Effector CD4-positive, alpha-beta T cell (primary cell): Measurements from ENCODE around the gene TNIP2.
"Not testable (repeated sequence)": the region's sequence is repeated elsewhere in the genome, so short reads cannot be mapped to it uniquely, and the experiment has no call there.

Experiments
- DNase-seq: peaks from one replicate; pipeline ENCODE4 v3.0.0-alpha.2; 2020

TNIP2 gene

DNA sequence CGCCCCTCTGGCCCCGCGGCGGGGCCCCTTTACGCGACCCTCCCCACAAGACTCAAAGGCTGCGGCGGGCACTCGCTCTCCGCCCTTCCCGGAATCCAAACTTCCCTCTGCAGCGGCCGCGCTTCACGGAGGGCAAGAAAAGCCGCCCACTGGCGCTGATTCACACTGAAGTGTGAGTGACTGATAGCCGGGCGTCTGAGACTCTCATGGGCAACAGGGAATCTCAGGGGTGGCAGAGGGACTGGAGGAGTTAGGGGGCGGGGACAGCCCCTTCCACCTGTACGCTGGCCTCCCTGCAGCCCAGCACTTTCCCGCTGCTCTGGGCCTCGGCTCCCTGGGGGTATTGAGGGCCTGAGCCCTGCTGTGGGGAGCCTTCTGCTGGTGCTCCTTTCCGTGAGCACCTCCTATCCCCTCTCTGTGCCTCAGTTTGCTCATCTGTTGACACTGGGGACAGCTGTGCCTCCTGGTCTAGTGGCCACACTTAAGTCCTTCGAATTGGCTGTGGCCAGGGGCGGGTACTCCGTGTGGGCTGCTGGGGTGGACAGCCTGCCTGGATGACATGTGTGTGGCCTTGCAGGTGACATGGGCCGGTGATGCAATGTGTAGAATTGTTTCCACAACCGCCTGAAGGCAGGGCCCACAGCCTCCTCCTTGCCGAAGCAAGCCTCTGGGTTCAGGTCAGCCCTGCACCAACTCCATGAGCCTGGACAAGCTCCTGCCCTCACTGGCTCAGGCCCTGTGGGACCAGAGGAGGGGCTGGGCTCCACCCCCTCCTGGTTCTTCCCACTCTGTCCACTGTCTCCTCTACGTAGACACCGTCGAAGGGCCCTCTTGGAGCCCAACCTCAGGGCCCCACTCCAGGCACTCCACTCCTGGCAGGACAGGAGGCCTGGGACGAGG lies 37.7 kb upstream of the TNIP2 start:
- no peak for DNase-seq

DNA sequence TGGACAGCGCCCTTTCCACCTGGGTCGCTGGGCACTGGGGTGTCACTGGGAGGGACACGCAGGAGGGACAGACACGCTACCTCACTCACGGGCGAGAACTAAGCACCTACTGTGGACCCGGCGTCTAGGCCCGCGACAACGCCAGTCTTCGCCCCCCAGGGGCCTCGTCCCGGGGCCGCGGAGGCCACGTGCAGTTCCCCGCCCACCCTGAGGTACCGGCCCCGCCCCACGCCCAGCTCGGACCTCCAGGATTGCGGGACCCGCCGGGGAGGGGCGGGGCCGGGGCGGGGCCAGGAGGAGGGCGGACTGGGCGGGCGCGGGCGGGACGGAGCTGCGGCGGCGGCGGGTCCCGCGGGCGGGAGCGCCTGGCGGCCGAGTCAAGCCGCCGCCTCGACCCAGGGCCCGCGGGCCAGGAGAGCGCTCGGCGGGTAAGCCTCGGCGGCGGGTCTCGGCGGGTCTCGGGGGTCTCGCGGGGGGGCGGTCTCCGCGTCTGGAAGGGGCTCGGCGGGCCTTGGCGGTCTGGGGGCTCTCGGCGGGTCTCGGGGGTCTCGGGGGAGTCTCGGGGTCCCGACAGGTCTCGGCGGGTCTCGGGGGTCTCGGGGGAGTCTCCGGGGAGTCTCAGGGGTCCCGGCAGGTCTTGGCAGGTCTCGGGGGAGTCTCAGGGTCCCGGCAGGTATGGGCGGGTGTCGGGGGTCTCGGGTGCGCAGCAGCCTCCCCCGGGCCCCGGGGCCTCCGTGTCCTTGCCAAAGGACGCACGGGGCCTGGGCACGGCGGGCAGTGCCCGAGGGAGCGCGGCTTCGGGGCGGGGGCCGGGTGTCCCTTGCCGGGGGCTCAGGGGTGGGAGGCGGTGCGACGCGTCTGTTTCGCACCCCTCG lies 36.8 kb upstream of the TNIP2 start, which contains the start of gene SH3BP2:
TSS of gene SH3BP2 (plus strand) at position 375 of the 875 bp plus-strand sequence. CDS start 27,533 bp downstream, outside the sequence.
- peak; percentile 50 for DNase-seq

DNA sequence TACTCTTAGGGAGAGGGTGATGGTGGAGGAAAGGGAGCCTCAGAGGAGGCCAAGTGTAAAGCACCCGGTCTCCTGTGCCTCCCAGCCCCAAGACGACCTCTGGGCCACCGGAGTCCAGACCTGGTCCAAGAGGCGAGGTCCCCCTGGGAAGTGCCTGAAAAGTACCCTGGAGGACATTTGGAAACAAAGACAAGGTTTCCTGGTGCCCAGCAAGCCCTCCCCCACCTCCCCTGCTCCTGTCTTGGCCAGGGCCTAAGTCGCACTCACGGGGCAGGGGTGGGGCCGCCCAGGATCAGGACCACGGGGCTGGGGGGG lies 36.2 kb upstream of the TNIP2 start:
- DNase-seq, result no peak

DNA sequence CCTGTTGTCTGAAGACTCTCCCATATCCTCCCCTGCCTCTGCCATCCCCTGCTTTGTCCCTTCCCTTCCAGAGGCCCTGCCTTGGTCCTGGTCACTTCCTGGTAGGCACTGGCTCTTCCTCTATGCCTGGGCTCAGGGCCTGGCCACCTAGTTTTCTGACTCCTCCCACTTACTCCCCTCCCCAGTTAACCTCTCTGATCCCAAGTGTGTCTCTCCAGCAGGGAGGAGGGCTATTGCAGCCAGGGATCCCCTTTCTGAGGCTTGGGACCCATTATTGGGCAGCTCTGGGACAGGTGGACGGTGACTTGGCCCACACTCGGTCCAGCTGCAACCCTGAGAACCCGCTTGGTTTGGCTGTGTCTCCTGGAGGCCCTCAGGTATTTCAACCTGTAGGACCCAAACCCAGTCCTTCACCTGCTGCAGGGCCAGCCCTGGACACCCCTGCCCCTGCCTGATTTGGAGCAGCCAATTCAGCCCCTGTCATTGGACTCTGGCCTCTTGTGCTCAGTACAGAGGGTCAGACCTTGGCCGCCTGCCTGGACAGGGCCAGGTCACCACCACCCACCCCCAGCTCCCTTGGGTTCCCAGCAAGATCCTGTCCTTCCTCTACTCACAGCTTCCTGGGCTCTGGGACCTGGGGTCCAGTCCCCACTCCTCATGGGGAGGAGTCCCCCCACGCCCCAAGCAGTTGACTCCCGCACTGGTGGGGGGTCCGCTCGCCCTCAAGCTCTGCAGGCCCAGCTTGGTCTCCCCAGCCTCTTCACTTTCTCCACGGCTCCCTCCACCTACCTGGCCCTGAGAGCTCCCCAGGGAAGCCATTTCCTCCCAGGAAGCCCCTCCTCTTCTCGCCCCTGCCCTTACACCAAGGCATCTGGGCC lies 35.6 kb upstream of the TNIP2 start:
- DNase-seq, result no peak

DNA sequence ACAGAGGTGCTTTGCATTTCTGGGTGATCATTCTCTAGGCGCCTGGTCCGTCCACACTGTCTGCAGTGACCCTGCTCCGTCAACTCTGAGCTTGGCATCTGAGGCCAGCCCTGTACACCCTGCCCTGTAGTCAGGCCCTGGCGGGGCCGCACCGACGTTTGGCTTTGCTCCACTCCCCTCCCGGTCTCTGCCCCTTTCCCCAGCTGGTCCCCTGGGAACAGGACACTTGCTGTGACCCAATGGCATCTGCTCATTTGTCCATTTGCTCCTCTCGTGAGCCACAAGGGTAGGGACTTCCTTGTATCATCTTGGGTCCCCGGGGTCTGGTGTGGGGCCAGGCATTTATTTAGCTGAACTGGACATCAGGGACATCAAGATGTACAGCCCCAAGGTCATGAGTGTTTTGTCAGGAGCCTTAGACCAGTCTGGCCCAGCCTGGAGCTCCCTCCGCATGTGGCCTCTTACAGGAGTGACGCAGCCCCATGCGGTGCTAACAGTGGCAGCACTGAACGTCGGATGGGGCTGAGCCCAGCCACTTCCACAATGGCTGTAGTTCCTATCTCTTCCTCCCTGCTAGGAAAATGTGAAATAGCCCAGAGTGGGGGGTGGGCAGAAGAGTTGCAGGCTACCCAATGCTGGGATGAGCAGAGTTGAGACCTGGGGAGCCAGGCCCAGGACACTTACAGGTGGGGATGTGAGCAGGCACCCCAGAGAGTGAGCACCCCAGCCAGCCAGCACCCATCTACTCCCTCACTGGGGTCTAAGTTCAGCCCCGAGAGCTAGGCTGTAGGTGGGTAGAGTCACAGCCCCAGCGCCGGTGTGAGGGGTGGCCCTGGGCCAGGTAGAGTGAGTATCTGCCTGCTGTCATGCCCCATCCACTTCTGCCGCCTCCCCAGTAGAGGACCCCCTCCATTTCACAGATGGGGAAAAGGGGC lies 34.7 kb upstream of the TNIP2 start:
- no peak for DNase-seq

DNA sequence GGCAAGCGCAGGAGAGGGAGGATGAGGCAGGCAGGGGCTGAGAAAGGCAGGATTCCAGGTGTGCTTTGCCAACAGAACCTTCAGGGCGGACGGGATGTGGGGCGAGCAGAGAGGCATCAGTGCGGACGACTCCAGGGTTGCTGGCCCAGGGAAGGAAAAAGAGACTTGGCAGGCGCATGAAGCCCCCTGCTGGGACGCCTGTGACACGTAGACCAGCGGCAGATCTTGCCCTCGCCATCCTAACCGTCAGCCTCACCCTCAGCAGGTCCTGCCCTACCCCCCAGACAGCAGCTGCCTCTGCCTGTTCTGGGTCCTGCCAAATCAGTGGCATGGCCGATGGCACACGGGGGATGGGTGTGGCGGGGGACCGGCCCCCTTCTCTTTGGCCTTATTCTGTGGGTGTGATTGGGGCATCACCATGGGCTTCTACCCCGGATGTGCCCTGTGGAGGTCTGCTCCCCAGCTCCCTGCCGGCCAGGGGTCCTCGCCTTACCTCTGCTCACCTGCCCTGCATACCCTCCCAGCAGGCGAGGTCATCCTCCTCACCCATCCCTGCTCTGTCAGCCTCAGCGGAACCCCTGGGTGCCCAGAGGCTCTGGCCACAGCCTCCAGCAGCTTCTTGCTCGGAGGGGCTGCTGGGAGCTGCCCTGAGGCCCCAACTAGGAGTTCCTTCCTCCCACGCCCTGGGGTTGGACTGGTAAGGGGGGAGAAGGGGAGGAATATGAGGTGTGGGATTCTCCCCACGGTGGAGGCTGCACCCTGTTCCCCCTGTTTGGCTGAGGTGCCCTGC lies 33.9 kb upstream of the TNIP2 start:
- no peak for DNase-seq

DNA sequence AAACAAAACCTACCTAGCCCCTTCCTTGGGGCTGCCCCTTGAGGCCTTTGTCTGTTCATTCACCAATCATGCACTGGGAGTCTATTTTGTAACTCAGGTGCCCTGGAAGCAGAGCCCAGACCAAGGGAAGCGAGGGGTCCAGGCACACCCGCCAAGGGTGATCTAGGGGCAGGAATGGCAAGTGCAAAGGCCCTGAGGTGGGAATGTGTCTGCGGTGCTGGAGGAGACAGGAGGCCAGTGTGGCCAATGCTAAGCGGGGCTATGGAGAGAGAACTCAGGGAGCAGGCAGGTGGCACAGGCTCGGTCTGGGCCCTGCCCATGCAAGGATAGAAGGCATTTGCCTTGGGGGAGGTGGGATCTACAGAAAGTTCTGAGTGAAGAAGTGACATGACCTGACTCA lies 33.2 kb upstream of the TNIP2 start:
- DNase-seq, result no peak

DNA sequence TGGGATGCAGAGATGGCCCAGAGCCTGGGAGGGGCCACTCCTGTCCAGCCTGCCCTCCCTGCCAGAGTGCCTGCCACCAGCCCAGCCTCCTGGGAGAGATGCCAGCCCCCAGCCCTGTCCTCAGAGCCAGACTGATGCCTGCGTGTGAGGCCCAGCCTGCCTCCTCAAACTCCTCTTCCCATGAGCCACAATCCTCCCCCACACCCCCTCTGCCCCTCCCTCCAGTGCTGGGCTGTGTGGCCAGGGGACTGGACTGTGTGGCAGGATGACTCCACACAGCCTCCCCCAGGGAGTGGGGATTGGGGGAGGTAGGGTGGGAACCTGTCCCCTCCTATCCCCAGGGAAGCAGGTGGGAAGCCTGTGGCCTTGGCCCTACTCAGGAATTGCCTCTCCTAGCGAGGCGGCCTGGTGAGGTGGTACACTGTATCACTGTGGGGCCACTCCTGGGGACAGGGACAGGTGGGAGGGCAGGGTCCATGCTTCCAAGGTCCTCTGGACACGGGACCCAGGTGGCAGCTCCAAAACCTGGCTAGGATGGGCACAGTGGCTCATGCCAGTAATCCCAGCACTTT lies 32.5 kb upstream of the TNIP2 start:
- DNase-seq, result no peak

DNA sequence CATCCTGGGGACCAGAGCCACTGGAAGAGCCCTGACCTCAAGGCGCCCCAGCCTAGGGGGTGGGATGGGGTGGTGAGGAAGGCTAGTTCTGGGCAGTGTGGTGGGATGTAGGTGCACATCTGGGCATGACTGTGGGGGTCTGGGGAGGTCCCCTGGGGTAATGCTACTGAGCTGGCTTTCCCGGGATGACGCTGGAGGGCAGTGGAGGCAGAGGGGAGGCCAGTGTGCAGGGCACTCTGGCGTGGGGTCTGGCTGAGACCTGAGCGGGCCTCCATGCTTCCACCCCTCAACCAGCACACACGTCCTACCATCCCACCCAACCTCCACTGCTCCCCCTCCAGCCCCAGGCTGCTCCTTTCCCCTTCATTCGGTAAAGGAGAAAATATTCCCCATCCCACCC lies 32.0 kb upstream of the TNIP2 start:
- no peak for DNase-seq

DNA sequence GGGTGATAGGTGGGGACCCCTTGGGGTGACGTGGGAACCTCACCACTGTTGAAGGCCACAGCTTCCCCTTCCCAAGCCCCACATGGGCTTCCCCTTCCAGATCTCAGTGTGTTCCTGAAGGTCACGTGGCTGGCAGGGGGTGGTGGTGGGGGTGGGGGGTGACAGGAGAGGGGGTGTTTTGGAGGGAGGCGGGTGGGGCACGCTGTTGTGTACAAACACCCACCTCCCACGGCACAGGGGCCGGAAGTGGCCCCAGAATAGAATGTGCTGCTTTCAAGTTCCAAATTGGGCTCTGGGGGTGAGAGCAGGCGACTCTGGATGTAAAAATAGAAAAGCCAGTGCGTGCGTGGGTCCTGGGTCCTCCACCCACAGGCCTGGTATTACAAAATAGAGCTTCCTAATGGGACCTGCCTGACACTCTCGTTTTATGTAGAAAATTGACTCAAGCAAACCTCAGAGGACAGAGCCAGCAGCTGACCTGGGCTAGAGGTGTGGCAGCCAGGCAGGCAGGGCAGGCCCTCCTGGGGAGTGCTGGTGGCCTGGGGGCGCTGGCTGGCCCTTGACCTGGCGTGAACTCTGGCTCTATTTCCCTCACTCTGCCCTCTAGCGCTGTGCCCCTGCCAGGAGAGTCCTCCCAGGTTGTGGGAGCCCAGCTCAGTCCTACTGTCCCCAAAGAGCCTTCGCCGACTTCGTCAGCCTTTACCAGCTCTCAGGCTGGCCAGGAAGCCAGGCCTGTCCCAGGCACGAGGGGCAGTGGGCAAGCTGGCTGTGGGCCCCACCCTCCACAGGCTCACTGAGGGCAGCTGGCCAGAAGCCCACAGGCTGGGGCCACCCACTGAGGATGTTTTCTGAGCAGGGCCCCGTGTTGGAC lies 31.3 kb upstream of the TNIP2 start:
- DNase-seq, result no peak

DNA sequence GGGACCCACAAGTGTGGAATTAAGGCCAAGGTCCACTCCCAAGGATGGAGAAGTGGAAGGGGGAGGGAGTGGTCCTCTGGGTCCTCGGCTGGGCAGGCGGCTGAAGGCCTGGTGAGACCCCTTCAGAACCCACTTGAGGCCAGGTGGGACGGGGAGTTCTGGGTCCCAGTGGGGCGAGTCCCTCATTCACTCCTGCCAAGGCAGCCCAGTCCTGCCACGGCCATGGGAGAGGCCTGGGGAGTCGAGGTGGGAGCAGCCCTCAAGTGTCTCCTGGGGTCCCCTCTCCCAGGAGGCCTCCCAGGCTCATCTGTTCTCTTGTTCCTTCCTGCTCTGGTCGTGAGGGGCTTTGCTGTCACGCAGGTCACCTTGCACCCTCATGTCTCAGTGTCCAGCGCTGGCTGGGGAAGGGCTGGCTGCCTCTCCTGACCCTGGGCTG lies 30.7 kb upstream of the TNIP2 start:
- DNase-seq, result no peak

DNA sequence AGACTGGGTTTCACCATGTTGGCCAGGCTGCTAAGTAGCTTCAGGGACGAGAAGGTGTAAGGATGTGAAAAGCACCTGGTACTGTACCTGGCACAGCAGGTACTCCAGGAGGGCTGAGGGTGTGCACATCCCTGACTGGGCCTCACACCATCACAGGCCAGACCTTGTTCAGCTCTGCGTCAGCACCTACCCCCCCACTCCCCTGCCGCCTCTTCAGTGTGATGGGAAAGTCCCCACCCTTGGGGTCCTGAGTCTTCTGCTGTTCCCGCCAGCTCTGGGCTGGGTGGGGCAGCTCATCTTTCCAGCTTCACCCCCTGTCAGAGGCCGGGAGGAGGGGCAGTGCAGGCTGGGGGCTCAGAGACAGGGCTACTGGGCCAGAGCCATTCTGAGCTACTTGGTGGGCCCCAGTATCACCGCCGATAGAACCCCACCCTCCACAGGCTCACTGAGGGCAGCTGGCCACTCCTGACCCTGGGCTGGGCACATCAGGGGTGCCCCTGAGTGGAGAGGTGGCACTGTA lies 30.1 kb upstream of the TNIP2 start:
- DNase-seq, result peak; percentile 56

DNA sequence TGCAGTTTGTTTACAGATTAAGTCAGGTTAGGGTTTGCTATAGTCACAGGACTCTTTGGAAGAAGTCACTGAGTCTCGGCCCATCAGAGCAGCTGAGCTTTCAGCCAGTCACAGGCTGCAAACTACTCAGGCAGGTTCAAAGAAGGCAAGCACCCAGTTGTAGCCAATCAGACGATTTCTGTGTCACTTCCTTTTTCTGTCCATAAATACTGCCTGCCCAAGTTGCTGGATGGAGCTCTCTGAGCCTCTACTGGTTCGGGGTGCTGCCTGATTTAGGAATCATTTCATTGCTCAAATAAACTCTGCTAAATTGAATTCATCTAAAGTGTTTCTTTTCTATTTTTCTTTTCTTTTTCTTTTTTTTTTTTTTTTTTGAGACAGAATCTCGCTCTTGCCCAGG lies 29.5 kb upstream of the TNIP2 start:
- DNase-seq, result no peak

DNA sequence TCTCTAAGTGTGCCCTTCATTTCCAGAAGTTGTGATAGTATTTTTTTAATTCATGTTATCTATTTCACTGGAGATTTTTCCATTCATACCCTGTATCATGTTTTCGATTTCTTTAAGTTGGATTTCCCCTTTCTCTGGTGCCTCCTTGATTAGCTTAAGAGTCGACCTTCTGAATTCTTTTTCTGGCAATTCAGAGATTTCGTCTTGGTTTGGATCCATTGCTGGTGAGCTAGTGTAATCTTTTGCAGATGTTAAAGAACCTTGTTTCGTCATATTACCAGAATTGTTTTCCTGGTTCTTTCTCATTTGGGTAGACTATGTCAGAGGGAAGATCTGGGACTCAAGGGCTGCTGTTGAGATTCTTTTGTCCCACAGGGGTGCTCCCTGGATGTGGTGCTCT lies 27.7 kb upstream of the TNIP2 start:
- no peak for DNase-seq

DNA sequence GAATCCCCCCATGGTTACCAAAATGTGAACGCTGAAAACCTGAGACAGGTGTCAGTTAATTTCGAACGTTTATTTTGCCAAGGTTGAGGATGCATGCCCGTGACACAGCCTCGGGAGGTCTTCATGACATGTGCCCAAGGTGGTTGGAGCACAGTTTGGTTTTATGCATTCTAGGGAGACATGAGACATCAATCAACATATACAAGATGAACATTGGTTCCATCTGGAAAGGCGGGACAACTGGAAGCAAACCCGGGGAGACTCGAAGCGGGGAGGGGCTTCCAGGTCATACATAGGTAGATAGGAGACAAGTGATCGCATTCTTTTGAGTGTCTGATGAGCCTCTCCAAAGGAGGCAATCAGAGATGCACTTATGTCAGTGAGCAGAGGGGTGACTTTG lies 25.8 kb upstream of the TNIP2 start:
- no peak for DNase-seq

DNA sequence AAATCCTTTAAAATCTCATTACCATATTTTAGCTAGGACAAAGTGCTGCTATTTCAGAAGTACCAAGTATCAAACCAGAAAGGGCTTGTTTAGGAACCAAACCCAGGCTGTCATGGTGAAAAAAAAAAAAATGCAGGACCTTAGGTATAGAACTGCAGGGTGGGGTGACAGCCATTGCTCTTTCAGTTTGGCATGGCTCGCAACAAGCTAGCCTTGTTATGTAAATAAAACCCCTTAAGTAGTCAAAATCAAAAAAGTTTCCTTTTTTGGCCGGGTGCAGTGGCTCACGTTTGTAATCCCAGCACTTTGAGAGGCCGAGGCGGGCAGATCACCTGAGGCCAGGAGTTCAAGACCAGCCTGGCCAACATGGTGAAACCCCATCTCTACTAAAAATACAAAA lies 24.5 kb upstream of the TNIP2 start:
- DNase-seq, result not testable (repeated sequence)

DNA sequence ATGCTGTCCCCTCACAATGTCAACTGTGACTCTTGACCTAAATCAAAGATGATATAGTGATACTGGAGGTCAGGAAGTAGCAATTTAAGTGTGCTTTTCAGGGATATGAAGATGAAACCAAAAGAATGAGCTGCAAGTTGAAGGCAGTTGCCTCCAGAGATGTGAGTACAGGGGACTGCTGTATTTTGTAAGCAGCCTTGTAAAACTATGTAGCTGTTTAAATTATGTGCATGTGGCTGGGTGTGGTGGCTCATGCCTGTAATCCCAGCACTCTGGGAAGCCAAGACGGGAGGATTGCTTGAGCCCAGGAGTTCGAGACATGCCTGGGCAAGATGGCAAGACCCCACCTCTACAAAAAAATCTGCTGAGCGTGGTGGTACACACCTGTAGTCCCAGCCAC lies 15.1 kb upstream of the TNIP2 start:
- DNase-seq, result no peak

DNA sequence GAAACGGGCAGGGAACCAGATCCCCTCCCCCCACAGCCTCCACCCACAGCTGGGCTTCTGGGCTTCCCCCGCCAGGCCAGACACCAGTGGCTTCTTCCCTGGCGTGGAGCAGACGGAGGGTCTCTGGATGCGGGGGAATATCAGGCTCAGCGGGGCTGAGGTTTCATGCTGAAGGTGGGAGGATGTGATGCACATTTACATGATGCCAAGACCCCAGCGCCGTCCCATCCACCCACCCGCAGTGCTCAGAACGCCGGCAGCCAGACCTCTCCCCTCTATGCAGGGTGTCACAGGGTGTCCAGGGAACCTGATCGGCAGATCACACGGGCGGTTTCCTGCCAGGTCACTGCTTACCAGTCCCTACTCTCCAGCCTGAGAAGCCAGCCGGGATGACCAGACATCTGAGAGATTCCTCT lies 12.8 kb upstream of the TNIP2 start:
- no peak for DNase-seq

DNA sequence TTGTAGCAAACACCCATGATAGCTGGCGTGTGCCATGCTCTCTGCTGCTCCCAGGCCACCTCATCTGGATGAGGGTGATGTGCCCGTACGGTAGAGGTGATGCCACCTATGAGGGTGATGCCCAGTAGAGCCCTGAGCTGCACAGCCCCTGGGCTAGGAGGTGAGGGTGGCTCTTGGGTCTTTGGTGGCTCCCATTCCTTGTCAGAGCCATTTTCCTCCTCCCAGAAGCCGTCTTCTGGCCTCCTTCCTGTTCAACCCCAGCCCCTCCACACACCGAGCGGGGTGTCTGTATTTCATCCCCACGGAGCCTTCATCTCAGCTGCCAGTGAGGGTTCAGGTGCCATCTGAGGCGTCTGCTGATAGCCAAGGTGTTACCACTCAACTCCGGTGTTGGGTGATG lies 12.0 kb upstream of the TNIP2 start:
- DNase-seq, result no peak
